ENCODE measurements around the gene ZNF548.

The ZNF548 gene

GRCh38 chr19:57403737-57404563, 14.3 kb downstream of the ZNF548 start:
- no peak for DNase-seq

- DNase-seq: peak; percentile 18 to 47
These were observed 17.0 kb downstream of the ZNF548 start for GRCh38 chr19:57406516-57407123.

DNA sequence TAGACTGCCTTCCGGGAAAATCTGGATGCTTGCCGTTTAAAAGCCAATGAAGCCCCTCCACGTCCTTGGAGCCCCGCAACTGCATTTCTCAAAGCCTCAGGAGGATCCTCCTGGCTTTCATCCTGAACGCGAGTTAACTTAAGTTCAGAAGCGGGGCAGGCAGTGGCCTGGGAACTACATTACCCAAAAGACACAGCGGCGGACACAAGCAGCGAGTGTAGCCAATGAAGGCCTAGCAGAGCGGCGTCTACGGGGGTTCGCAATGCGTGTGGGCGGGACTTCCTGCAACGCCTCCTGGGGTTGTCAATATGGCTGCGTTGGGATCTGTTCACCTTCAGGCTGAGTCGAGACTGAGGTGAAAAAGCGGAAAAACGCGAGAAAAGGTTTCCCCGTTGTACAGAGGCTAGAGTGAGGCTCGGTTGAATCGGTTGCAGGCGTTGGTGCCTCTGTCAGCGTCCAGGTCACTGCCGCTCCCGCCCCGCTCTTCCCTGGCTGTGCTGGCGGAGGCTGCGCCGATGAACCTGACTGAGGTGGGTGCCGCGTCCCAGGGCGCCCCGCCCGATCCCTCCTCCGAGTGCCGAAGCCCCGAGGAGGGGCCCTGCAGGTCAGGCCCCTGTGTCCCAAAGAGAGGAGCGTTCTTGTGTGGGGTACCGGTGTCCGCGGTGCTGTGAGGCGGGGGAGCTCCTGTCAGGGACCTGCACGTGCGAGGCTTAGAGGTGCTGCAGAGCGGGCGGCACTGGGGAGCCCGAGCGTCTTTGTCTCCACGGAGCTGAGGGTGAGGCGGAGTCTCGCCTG, 21.4 kb downstream of the ZNF548 start, which contains the start of gene ZNF17:
ZNF17 (plus strand) TSS at position 285 of the 795 bp plus-strand sequence. CDS start 2,455 bp downstream, outside the sequence.
- peak; percentile 96 to 97 for DNase-seq

DNA sequence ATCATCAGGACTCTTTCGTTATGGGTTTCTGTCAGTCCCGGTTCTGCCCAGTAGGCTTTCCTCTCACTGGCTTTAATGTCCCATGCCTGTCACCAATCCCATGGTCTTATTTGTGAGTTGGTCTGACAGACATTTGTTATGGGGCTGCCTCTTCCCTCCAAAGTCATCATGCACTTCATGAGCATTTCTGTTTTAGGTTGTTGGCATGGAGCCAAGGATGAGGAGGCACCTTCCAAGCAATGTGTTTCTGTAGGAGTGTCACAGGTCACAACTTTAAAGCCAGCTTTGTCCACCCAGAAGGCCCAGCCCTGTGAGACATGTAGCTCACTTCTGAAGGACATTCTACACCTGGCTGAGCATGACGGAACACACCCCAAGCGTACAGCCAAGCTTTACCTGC, 29.8 kb downstream of the ZNF548 start:
- DNase-seq: no peak

GRCh38 chr19:57421037-57421436, 31.4 kb downstream of the ZNF548 start:
- no peak for DNase-seq

DNA sequence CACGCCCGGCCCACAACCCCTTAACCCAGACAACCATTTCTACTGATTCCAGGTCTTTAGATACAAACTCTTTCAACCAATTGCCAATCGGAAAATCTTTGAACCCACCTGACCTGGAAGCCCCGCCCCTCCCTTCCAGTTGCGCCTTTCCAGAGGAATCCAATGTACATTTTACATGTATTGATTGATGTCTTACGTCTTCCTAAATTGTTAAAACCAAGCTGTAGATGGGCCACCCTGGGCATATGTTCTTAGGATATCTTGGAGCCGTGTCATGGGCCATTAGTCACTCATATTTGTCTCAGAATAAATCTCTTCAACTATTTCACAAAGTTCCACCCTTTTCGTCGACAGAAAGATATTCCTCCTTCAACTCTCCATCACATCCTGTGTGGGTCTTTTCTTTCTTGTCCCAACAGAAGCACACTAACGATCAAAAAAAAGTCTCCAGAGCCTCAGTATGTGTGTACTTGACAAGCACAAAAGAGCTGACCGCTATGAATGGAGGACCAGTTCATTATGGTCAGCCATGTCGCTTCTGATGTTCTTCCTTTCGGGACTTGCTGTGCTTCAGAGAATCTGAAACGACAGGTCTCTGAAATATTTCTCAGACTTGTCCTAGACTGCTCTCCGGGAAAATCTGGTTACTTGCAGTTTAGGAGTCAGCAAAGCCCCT, 44.9 kb downstream of the ZNF548 start:
- DNase-seq: no peak

GRCh38 chr19:57435062-57435978, 45.7 kb downstream of the ZNF548 start, which contains the start of gene ZNF749:
Gene ZNF749, plus strand, starts transcription at chr19:57435325. Its CDS starts 254 bp downstream, at chr19:57435579.
- DNase-seq: peak; percentile 98

GRCh38 chr19:57436417-57436816, 46.8 kb downstream of the ZNF548 start:
- no peak for DNase-seq

GRCh38 chr19:57437931-57438330, 48.3 kb downstream of the ZNF548 start:
- no peak for DNase-seq

DNA sequence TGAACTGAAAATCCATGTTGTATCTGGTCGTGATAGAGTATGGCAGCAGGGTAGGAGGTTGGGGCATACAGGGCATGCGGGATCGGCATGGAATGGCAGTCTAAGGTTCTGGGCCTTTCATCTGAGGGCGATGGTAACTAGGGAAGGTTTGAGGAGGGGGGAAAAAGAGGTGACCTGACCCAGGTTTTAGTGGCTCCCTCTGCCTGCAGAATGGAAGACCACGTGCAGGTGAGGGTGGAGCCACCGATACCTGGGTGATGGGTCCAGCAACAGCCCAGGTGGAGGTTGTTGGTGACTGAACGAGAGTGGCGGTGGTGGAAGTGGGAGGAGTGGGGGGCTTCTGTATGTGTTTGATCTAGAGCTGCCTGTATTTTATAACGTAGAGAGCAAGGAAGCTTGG, 49.3 kb downstream of the ZNF548 start:
- no peak for DNase-seq

- DNase-seq: no peak
These were observed 52.5 kb downstream of the ZNF548 start for GRCh38 chr19:57441979-57442752.

GRCh38 chr19:57443121-57443696, 53.6 kb downstream of the ZNF548 start:
- no peak for DNase-seq

DNA sequence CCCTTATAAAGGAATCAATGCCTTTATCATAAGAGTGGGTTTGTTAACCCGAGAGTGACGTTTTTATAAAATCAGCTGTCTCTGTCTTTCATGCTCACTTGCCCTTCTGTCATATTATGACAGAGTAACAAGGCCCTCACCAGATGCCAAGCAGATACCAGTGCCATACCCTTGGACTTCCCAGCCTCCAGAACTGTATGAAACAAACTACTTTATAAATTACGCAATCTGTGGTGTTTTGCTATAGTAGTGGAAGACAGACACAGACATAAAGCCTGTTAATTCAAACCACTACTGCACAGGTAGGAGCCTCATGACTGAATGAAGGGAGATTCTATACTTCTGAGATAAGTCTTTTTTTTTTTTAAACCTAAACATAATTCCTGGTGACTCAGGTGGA, 62.7 kb downstream of the ZNF548 start:
- no peak for DNase-seq
